Activated T-helper 1 cell treated with Interleukin-2 at 50 U/mL for 16 hours (primary cell): ENCODE measurements around the gene NDST3.
"Not testable (repeated sequence)": the region's sequence is repeated elsewhere in the genome, so short reads cannot be mapped to it uniquely, and the experiment has no call there.

Experiments used
- DNase-seq: peaks from one replicate; pipeline ENCODE4 v3.0.0-alpha.2; 2020; ENCODE audit warnings: low read depth

The NDST3 gene

DNA sequence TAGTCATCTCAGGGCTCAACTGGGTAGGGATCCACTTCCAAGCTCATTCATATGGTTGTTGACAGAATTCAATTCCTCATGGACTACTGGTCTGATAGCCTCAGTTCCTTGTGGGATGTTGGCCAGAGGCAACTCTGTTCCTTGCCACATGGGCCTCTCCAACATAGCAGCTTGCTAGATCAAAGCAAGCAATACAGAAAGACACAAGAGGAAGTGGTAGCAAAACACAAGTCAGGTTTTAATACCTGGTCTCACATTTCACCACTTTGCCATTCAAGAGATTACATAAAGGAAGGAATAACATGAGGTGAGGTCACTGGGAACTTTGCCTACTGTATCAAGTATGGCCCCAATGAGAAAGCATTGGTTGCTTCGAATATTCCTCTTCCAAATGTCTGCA lies 239.4 kb downstream of the NDST3 start:
- DNase-seq = no peak

DNA sequence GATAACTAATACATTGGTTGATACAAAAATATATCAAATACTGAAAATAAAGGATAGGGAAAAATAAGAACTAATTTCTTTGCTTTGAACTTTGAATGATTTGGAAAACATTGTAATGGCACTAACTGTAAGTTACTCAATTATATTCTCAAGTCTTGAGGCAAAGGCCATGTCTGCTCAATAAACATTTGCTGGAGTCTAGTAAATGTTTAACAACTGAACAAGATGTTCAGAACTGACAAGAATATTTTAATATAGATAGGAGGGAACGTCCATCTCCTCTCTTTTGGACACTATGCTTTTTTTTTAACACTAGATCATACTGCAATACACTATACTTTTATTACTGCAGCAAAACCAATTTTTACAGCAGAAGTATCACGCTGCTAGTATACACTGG lies 242.3 kb downstream of the NDST3 start:
- no peak for DNase-seq

DNA sequence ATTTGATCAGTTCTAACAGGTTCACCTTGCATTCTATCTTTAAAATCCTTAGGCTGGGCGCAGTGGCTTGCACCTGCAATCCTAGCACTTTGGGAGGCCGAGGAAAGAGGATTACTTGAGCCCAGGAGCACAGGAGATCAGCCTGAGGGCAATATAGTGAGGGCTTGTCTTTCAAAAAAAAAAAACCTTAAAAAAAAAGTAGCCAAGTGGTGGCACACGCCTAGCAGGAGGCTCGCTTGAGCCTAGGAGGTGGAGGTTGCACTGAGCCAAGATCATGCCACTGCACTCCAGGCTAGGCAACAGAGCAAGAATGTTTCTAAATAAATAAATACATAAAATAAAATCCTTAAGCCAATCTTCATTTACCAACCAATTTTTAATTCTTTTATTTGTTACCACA lies 243.0 kb downstream of the NDST3 start:
- no peak for DNase-seq

GRCh38 chr4:118278473-118279274 lies 244.4 kb downstream of the NDST3 start:
- DNase-seq = peak; percentile 96

GRCh38 chr4:118279328-118279727 lies 245.0 kb downstream of the NDST3 start:
- DNase-seq = no peak

GRCh38 chr4:118279920-118280432 lies 245.7 kb downstream of the NDST3 start:
- DNase-seq = no peak

DNA sequence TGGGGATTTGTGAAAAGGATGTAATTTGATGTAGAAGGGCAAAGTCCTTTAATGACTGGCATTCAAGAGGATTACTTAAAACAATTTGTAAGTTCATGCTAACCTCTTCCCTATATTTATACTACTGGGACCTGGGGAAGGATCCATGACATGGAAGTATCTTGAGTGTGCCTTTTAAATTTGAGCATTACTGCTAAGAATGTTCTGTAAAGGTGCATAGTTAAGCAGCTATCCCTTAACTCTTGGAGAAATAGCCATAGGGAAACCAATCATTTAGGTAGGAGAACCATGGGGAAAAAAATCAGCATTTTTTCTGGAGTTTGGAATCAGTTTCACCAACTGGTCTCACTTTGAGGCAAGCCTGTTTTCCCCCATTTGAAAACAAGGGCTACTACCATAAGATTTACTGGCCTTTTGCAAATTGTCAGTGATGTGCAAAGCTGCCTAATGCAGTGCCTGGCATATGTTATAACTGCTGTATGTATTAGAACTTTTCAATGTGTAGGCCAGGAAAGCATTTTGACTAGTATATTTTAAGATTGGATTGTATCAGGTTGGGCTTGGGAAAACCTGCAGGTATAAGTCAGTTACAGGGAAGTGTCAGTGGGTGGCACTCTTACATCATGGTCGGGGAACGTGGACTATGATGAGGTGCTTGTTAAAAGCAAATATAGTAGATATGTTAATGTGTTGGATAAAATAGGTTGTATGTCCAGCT lies 246.4 kb downstream of the NDST3 start:
- DNase-seq = peak; percentile 10

- DNase-seq = no peak
Measured at GRCh38 chr4:118281611-118282442, 247.5 kb downstream of the NDST3 start.

DNA sequence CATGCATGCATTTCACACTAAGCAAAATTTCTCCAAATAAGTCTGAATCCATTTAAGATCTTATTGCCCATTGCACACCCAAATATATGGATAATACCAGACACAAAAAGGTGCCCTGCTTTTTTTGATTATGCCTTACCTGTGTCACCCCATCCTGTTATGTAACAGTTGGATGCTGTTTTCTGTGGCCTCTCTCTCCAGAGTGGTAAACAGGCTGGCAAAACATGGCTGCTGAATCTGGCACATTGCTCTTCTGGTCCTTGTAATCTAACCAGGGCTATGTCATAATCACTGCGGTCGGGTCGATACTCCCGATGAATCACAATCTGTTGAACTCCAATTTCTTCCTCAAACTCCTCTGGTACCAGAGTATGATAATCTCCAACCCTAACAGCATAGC lies 248.4 kb downstream of the NDST3 start:
- DNase-seq = no peak

DNA sequence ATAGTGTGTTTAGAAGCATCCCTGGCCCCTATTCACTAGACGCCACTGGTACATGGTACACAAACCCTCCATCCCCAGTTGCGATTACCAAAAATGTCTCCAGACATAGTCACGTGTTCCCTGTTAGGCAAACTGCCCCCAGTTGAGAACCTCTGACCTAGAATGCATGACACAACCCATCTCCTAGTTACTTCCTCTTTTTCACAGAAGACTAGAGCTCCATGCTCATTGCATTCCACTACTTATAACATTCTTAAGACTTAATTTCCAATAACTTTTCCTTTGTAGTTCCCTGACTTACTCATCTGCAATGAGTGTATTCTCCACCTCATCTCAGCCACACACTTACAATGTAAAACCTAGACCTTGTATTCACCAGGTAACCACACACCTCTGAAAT lies 249.9 kb downstream of the NDST3 start:
- DNase-seq = no peak

DNA sequence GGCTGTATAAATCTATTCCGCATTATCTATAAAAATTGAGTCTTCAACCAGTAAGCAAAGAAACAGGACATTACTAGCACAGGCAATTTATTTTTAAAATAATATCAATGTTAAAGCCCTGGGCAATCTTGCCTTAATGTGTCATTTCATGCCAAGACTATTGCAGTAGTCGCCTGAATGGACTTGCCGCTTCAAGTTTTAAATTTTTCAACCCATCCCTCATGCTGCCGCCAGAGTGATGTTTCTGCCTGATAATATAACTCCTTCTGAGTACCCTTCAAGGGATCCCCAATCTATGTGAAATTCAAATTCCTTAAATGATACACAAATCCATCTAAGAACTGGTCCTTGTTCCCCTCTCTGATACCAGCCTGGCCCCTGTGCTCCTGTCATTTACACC lies 251.6 kb downstream of the NDST3 start:
- DNase-seq = no peak

- no peak for DNase-seq
Measured at GRCh38 chr4:118286685-118287084, 252.4 kb downstream of the NDST3 start.

- no peak for DNase-seq
Measured at GRCh38 chr4:118287711-118288451, 253.6 kb downstream of the NDST3 start.

DNA sequence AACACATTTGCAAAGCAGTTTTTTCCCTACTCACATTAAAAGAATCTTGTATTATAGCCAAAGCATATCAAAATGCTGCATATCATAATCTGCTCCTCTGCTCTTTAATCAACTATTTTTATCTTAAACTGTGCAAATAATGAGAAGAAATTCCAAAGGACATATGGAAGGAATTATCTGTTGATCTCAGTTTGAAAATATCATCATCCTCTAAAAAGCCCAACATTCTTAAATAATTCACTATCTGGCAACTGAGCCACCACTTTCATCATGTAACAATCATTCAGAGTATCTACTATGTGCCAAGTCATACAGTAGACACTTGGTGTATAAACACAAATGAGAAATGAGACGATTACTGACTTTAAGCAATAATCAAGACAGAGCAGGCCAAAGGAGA lies 255.5 kb downstream of the NDST3 start:
- no peak for DNase-seq

DNA sequence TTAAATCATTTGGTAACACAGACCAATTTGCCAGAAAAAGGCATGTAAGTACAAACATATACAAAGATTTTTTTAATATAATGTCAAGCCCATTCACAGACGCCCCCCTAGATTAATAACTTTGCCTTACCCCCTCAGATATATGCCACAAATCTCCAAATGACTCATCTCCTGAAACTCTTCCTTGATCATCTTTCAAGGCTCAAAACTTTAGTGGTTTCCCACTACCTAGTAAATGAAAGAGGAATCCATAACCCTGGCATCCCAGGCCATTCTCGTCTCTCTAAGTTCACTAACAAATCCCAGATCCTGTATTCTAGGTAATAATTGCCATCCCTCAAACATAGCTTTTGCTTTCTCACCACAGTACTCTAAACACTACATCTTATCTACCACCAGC lies 256.7 kb downstream of the NDST3 start:
- DNase-seq = no peak

- no peak for DNase-seq
Measured at GRCh38 chr4:118296729-118297128, 262.4 kb downstream of the NDST3 start.

GRCh38 chr4:118299619-118300018 lies 265.3 kb downstream of the NDST3 start:
- not testable (repeated sequence) for DNase-seq

DNA sequence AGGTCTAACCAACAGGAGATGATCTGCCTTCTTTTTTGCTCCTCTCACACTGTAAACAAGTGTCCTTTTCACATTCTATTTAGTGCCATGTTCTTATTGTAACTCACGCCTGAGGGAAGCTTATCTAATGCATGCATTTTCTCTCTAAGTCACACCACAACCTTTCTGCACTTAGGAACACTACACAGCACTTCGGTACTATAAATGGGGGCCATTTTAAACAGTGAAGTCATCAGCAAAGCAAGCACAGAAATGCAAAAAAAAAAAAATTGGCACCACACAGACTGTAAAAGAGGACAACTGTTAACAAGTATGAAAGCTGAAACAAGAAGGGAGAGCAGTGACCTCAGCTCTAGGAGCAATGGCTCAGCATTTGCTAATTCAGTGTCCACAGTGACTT lies 273.4 kb downstream of the NDST3 start:
- DNase-seq = no peak
